Loucy (cell line): ENCODE data around the gene ENTPD2.

Experiments
- H2AFZ ChIP-seq: fragments of 200-600 bp; sonication (generic); 2 replicates; pipeline ENCODE4 v1.6.0; 2016; ENCODE audit warnings: antibody characterized with exemption, mild to moderate bottlenecking, low read length, moderate library complexity
- H3F3A ChIP-seq: fragments of 200-600 bp; 2 replicates; pipeline ENCODE4 v1.6.0; 2016; ENCODE audit warnings: antibody characterized with exemption, low read depth, mild to moderate bottlenecking
- H3K27me3 ChIP-seq: fragments of 200-600 bp; sonication (generic); 2 replicates; pipeline ENCODE4 v1.6.1; 2014; ENCODE audit warnings: low read length, mild to moderate bottlenecking; ENCODE audit not compliant: insufficient read depth, poor library complexity, severe bottlenecking
- H3K36me3 ChIP-seq: fragments of 200-600 bp; sonication (generic); 2 replicates; pipeline ENCODE4 v1.6.1; 2016; ENCODE audit warnings: low read length; ENCODE audit not compliant: insufficient read depth
- H3K4me1 ChIP-seq: fragments of 200-600 bp; sonication (generic); 2 replicates; pipeline ENCODE4 v1.5.1; 2014; ENCODE audit warnings: low read length, mild to moderate bottlenecking; ENCODE audit not compliant: insufficient read depth, poor library complexity, severe bottlenecking
- H3K4me2 ChIP-seq: fragments of 200-600 bp; sonication (generic); 2 replicates; pipeline ENCODE4 v1.6.0; 2014; ENCODE audit warnings: antibody characterized with exemption, low read length, low read depth, mild to moderate bottlenecking; ENCODE audit not compliant: poor library complexity, severe bottlenecking
- H3K4me3 ChIP-seq: fragments of 200-600 bp; sonication (generic); 2 replicates; pipeline ENCODE4 v1.5.1; 2014; ENCODE audit warnings: low read length, mild to moderate bottlenecking, mixed read lengths; ENCODE audit not compliant: poor library complexity, severe bottlenecking
- H3K79me2 ChIP-seq: fragments of 200-600 bp; sonication (generic); 2 replicates; pipeline ENCODE4 v1.6.1; 2014; ENCODE audit warnings: low read length; ENCODE audit not compliant: insufficient read depth
- H3K9ac ChIP-seq: fragments of 200-600 bp; sonication (generic); 2 replicates; pipeline ENCODE4 v1.6.0; 2014; ENCODE audit warnings: mild to moderate bottlenecking, low read depth, low read length, moderate library complexity; ENCODE audit not compliant: poor library complexity, severe bottlenecking
- H3K9me2 ChIP-seq: fragments of 200-600 bp; sonication (generic); replicated peaks from 2 replicates; pipeline ENCODE4 v1.6.1; 2016; ENCODE audit warnings: low read depth, low read length, mixed read lengths
- H3K9me3 ChIP-seq: fragments of 200-600 bp; sonication (generic); 2 replicates; pipeline ENCODE4 v1.6.1; 2014; ENCODE audit warnings: mild to moderate bottlenecking, antibody characterized with exemption, low read length, low read depth; ENCODE audit not compliant: insufficient read depth
- H4K20me1 ChIP-seq: fragments of 200-600 bp; sonication (generic); 2 replicates; pipeline ENCODE4 v1.6.0; 2014; ENCODE audit warnings: antibody characterized with exemption, low read length, mild to moderate bottlenecking; ENCODE audit not compliant: insufficient read depth, poor library complexity, severe bottlenecking
- CTCF ChIP-seq: fragments of 200-600 bp; sonication (generic); conservative IDR thresholded peaks from 2 replicates; pipeline ENCODE4 v1.5.1; 2014; ENCODE audit warnings: mild to moderate bottlenecking, antibody characterized with exemption, low read length
- EZH2phosphoT487 ChIP-seq: fragments of 200-600 bp; IDR thresholded peaks from 2 replicates; pipeline ENCODE4 v1.6.1; 2018; ENCODE audit warnings: antibody characterized with exemption, mild to moderate bottlenecking, moderate library complexity, borderline replicate concordance

The ENTPD2 gene

GRCh38 chr9:137017071-137017470, 36.8 kb downstream of the ENTPD2 start:
- peaks cover 4% of the 10 kb centered on the region for H4K20me1 ChIP-seq
- H2AFZ ChIP-seq = no peak overlapping the region
- H3K9me3 ChIP-seq = no peaks in the 10 kb centered on the region
- H3K4me1 ChIP-seq = no peaks in the 10 kb centered on the region
- H3K9me2 ChIP-seq = no peaks in the 10 kb centered on the region
- no peak overlapping the region for H3K4me3 ChIP-seq
- no peaks in the 10 kb centered on the region for H3K27me3 ChIP-seq
- TF ChIP-seq EZH2phosphoT487 = no peak
- no peak for TF ChIP-seq CTCF
- H3K79me2 ChIP-seq = no peaks in the 10 kb centered on the region
- no peak overlapping the region for H3K4me2 ChIP-seq
- H3K9ac ChIP-seq = no peak overlapping the region
- no peaks in the 10 kb centered on the region for H3F3A ChIP-seq
- no peaks in the 10 kb centered on the region; the same call in 1 of the 2 replicates for H3K36me3 ChIP-seq

- no peak overlapping the region for H3K4me3 ChIP-seq
- H3K4me1 ChIP-seq = no peaks in the 10 kb centered on the region
- no peaks in the 10 kb centered on the region for H3K79me2 ChIP-seq
- no peaks in the 10 kb centered on the region for H3F3A ChIP-seq
- H4K20me1 ChIP-seq = peaks cover 1% of the 10 kb centered on the region
- H3K4me2 ChIP-seq = no peak overlapping the region
- no peaks in the 10 kb centered on the region for H3K27me3 ChIP-seq
- H3K9me2 ChIP-seq = no peaks in the 10 kb centered on the region
- H3K9me3 ChIP-seq = no peaks in the 10 kb centered on the region
- TF ChIP-seq EZH2phosphoT487 = no peak
- TF ChIP-seq CTCF = no peak
- H3K9ac ChIP-seq = no peak overlapping the region
- no peak overlapping the region for H2AFZ ChIP-seq
- no peaks in the 10 kb centered on the region; the same call in 1 of the 2 replicates for H3K36me3 ChIP-seq
These were observed 37.4 kb downstream of the ENTPD2 start for GRCh38 chr9:137016436-137016835.

- no peaks in the 10 kb centered on the region for H3F3A ChIP-seq
- no peaks in the 10 kb centered on the region for H3K9me2 ChIP-seq
- no peaks in the 10 kb centered on the region for H3K4me1 ChIP-seq
- TF ChIP-seq EZH2phosphoT487 (no peak), CTCF (no peak)
- no peak overlapping the region for H3K9ac ChIP-seq
- H4K20me1 ChIP-seq = no peaks in the 10 kb centered on the region
- no peak overlapping the region for H3K4me3 ChIP-seq
- no peaks in the 10 kb centered on the region for H3K27me3 ChIP-seq
- no peak overlapping the region for H3K4me2 ChIP-seq
- no peaks in the 10 kb centered on the region for H3K9me3 ChIP-seq
- no peaks in the 10 kb centered on the region; the same call in 1 of the 2 replicates for H3K36me3 ChIP-seq
- H2AFZ ChIP-seq = no peak overlapping the region
- H3K79me2 ChIP-seq = no peaks in the 10 kb centered on the region
These were observed 37.9 kb downstream of the ENTPD2 start for GRCh38 chr9:137015976-137016375.
